Omental fat pad (tissue), 4 donors: ENCODE results near the gene AGBL4. TPM values are rescaled to one million over a fixed set of nuclear protein-coding genes. Genes with fewer than 3 reads are reported as not detected.

Experiments used
- ATAC-seq: fragments of 150-250 bp; one replicate; pipeline ENCODE4 v1.9.1; 2016; ENCODE audit warnings: mild to moderate bottlenecking, moderate library complexity; ENCODE audit not compliant: low FRiP score
- DNase-seq: peaks from one replicate; pipeline ENCODE4 v3.0.0-alpha.2; 2019; ENCODE audit warnings: low spot score
- total RNA-seq, 4 donors: library from RNA; depleted of rRNA; stranded (reverse); fragments of >200 nt; gene quantifications; one replicate each; pipeline ENCODE4 v1.1.0, GENCODE V29; 2016
- TF ChIP-seq, protein P1 (sequence below), 3 donors: fragments of 450-650 bp; IDR thresholded peaks; one replicate each; pipeline ENCODE4 v1.5.1; 2016 to 2017; ENCODE audit warnings: antibody characterized with exemption in 3 of 3, mild to moderate bottlenecking in 3 of 3, moderate library complexity in 2 of 3

The AGBL4 gene
- total RNA-seq, 4 donors from 2014 or later, result 0.31 to 1.1 (median 0.50) TPM

DNA sequence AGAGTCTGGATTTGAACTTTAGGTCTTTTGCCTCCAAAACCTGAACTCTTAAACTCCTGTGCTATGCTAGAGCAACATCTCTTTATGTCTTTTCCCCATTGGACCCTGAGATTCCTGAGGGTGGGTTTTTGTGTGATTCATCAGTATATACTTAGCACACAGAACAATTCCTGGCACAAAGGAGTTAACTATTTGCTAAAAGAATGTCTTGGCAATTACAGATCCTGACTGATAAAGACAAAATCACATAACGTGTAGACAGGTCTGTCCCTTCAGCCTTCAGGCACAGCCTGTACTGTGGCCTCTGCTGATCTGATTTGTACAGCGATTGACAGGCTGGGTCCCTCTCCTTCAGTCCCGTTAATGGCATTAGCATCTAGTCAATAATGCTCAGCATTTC is 1084.7 kb downstream of the AGBL4 start:
- DNase-seq (no peak), ATAC-seq (no peak)
- TF ChIP-seq, protein P1, sequence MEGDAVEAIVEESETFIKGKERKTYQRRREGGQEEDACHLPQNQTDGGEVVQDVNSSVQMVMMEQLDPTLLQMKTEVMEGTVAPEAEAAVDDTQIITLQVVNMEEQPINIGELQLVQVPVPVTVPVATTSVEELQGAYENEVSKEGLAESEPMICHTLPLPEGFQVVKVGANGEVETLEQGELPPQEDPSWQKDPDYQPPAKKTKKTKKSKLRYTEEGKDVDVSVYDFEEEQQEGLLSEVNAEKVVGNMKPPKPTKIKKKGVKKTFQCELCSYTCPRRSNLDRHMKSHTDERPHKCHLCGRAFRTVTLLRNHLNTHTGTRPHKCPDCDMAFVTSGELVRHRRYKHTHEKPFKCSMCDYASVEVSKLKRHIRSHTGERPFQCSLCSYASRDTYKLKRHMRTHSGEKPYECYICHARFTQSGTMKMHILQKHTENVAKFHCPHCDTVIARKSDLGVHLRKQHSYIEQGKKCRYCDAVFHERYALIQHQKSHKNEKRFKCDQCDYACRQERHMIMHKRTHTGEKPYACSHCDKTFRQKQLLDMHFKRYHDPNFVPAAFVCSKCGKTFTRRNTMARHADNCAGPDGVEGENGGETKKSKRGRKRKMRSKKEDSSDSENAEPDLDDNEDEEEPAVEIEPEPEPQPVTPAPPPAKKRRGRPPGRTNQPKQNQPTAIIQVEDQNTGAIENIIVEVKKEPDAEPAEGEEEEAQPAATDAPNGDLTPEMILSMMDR (IDR thresholded peaks at IDR 0.05), result no peak

DNA sequence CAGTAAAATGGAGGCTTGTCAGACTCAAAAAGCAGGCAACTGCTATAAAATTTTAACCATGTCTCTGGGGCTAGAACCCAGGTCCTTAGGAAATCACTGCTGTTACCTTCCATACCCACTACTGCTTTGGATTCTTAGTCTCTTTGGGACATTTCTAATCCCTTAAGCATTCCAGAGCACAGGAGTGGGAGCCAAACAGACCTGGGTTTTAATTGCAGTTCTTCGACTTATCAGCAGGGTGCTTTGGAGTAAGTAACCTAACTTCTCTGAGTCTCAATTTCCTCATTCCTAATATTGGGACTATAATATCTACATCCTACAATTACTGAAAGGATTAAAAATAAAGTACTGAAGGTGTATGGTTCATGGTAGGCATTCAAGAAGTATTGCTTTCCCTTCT is 1086.0 kb downstream of the AGBL4 start:
- ATAC-seq (no peak), DNase-seq (no peak)
- TF ChIP-seq, protein P1 (IDR thresholded peaks at IDR 0.05), result no peak

DNA sequence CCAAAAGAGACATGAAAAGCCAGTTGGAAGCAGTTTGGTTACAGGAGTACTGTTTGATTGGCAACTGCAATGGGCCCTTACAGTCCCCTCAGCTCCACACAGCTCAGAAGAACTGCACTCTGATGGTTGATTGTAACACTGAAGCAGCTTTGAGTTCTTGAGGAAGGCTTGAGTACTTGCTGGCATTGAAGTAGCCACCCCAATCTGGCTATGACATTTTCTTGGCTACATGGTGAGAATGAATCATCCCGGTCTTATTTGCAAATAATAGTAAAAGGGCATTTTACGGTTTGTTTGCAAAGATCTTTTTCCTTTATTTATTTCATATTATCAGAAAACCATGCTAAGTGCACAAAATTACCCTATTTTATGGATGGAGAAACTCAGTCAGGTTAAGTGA is 1087.3 kb downstream of the AGBL4 start:
- ATAC-seq (no peak), DNase-seq (no peak)
- TF ChIP-seq, protein P1 (IDR thresholded peaks at IDR 0.05), result no peak

DNA sequence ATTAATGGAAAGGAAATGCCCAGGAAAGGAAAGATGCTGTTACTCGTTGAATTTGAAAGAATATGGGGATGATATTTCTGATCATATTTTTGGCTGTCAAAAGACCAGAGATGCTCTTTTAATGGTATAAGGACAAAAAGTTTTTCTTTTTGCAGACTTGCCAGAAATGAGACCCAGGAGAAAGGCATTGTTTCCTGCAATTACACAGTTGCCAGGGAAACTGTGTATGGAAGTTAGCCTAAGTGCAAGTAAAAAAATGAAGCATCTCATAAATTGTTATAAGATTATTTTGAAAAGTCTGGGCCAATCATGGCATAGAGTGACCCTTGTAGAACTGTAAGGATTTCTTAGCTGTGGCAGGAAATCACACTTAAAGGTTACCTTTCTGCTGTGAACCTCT is 1091.4 kb downstream of the AGBL4 start:
- no peak for ATAC-seq
- TF ChIP-seq, protein P1 (IDR thresholded peaks at IDR 0.05), result no peak
- DNase-seq, result no peak

- ATAC-seq, result no peak
- TF ChIP-seq, protein P1 (IDR thresholded peaks at IDR 0.05), result no peak
- no peak for DNase-seq
Observed at GRCh38 chr1:48931506-48932192, 1092.1 kb downstream of the AGBL4 start.

DNA sequence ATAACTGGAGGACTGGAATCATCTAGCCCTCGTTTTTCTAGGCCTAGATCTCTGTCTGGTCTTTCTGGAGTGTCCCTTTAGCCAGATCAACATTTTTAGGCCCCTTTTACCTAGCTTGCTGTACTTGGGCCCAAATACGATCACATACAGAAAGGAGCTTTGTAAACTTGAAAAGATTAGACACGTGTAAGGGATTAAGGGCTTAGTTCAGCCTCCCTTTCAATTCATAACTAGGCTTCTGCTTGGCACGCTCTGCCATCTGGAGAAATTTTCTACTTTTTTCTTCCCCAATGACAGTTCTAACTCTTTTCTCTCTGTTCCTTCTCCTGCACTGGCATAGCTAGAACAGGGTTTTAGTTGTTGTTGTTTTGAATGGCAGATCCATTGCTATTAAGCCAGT is 1093.7 kb downstream of the AGBL4 start:
- TF ChIP-seq, protein P1 (IDR thresholded peaks at IDR 0.05), result no peak
- DNase-seq (no peak), ATAC-seq (no peak)

DNA sequence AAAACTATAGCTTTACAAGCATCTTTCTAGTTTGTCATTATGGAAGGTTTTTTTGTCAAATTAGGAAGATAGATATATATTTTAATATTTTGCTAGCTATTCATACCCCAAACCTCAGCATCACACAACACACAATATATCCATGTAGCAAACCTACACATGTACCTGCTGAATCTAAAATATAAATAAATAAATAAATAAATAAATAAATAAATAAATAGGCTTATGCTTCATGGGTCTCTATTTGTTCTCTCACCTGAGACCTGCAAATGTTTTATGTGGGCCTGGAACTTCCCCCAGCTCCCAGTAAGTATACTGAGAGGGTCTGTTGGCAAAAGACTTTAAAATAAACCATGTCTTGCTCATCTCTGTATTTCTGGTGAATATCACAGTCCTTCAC is 1099.7 kb downstream of the AGBL4 start:
- ATAC-seq, result no peak

More for the DNA sequence above, 1099.7 kb downstream of the AGBL4 start:
- TF ChIP-seq, protein P1 (IDR thresholded peaks at IDR 0.05), result no peak
- no peak for DNase-seq
